SIG-M5 (cell line): ENCODE measurements around the gene MCCC1.
"Not testable (repeated sequence)": the region's sequence is repeated elsewhere in the genome, so short reads cannot be mapped to it uniquely, and the experiment has no call there.

Source experiments
- DNase-seq: peaks from one replicate; lab custom pipeline; 2025; lab: John Stamatoyannopoulos, UW

The MCCC1 gene

DNA sequence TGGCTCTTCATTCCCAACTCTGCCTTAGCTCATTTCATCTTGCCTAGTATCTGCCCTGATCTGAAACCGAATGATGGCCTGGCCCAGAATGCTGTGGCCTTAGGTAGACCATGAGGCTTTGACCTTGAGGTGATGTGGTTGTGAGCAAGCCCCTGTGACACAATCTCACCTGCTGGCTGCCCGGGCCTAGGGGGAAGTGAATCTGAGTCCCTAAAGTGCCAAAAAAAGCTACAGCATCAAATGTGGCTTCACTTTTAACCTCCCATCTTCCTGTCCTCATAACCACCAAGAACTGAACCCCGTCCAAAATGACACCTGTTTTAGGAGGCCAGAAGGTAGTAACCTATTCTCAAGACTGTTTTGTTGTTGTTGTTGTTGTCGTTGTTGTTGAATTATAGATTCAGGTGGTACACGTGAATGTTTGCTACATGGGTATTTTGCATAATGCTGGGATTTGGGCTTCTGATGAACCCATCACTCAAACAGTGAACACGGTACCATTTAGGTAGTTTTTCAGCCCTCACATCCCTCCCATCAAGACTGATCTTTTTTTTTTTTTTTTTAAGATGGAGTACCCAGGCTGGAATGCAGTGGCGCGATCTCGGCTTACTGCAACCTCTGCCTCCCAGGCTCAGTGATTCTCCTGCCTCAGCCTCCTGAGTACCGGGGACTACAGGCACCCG, 54.6 kb downstream of the MCCC1 start:
- no peak for DNase-seq

GRCh38 chr3:183038757-183039156, 60.5 kb downstream of the MCCC1 start:
- no peak for DNase-seq

DNA sequence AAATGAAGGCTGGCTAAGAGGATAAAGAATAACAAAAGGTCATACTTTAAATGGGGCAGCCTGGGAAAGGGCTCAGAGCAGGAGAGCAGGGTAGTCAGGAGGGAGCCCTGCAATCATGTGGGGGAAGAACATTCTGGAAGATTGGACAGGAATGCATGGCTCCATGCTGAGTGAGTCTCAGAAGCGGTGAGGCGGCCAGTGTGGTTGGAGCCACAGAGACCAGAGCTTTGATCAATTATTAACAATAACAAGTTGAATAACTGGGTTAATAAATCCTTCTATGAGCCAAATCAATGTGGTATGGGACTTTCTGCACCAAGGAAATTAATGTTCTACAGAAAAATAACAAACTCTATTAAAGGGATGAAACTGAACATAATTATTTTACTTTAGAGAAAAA, 61.1 kb downstream of the MCCC1 start:
- DNase-seq, result no peak

GRCh38 chr3:183033746-183034145, 65.5 kb downstream of the MCCC1 start:
- no peak for DNase-seq

- no peak for DNase-seq
Observed at GRCh38 chr3:183032880-183033555, 66.3 kb downstream of the MCCC1 start.

DNA sequence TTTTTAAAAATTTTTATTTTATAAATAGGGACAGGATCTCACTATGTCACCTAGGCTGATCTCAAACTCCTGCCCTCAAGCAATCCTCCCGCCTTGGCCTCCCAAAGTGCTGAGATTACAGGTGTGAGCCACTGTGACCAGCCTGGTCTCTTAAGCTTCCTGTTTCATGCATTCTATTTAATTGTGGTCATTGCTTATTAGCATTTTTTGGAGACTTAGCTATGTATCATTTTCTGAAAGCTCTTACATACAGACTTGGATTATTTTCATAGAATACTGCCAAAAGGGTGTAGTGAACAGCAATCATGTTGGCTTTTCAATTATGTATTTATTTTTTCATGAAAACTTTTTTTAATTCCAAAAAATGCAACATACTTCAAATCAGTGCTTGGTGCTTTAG, 67.5 kb downstream of the MCCC1 start:
- DNase-seq, result no peak

- no peak for DNase-seq
Observed at GRCh38 chr3:183028416-183028815, 70.9 kb downstream of the MCCC1 start.

GRCh38 chr3:183027276-183027675, 72.0 kb downstream of the MCCC1 start:
- no peak for DNase-seq

- DNase-seq, result no peak
Observed at GRCh38 chr3:183022936-183023516, 76.3 kb downstream of the MCCC1 start.

GRCh38 chr3:183018421-183019192, 80.7 kb downstream of the MCCC1 start:
- no peak for DNase-seq

DNA sequence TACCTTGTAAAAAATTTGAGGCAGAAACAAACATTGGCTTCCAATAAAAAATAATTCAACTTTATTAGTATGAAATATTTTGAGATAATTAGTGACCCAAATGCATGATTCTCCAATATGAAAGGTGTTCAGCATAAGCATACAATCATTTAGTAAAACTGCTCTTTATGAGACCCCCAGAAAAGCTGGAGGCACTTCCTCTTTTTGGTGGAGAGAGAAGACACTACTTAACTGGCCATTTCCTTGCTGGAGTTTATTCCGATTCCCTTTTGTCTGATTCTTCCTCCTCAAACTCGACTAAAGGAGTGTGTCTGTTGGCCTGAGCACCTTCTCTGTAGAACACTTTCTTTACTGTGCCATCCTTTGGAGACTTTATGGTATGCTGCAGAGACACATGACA, 84.1 kb downstream of the MCCC1 start:
- no peak for DNase-seq

DNA sequence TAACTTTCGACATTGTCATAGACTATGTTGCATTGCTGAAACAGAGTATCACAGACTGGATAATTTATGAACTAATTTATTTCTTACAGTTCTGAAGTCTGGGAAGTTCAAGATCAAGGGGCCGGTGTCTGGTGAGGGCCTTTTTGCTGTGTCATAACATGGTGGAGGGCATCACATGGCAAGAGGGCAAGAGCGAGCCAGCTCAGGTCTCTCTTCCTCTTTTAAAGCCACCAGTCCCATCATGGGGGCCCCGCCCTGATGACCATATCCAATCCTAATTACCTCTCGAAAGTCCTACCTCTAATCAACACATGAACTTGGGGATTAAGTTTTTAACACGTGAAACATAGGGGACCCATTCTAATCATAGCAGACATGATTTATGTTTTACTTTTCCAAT, 85.4 kb downstream of the MCCC1 start:
- no peak for DNase-seq

DNA sequence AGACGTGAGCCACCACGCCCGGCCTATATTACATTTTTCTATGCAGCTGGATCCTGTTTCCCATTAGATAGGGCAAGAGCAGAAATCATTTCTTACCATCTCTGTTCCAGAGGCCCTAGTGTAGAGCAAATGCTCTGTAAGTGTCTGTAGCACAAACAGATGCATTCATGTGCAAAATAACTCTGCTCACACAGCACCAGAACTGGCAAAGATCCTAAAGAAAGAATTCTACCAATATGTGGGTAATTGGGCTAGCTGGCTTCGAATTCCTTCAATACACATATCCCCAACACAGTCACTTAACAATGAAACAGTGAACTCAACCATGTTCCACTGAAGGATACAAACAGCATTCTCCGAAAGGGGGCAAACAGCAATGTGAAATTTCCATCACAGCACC, 86.2 kb downstream of the MCCC1 start:
- no peak for DNase-seq

DNA sequence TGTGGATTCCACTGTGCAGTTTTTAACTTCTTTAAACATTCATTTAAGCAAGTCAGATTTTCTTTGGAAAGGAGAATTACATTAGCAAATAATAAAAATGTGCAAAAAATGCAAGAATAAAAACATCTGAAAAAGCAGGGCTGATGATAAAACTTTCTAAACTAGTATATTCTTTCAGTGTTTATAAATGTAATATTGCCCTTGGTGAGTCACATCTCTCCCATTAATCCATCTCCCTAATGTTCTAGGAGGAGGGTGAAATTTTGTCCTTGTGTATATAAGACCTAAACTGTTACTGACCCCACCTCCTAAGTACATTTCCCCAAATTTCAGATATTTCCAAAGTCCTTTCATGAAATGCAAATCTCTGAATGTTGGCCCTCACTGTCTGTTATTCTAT, 90.5 kb downstream of the MCCC1 start:
- no peak for DNase-seq

DNA sequence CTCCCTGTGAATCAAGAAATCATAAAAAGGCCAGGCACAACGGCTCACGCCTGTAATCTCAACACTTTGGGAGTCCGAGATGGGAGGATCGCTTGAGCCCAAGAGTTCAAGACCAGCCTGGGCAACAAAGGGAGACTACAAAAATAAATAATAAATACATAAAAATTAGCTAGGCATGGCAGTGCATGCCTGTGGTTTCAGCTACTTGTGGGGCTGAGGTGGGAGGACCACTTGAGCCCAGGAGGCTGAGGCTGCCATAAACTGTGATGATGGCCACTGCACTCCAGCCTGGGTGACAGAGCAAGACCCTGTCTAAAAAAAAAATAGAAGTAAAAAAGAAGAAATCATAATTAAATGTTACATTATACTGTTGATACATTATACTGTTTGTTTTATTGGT, 91.0 kb downstream of the MCCC1 start:
- DNase-seq, result no peak

DNA sequence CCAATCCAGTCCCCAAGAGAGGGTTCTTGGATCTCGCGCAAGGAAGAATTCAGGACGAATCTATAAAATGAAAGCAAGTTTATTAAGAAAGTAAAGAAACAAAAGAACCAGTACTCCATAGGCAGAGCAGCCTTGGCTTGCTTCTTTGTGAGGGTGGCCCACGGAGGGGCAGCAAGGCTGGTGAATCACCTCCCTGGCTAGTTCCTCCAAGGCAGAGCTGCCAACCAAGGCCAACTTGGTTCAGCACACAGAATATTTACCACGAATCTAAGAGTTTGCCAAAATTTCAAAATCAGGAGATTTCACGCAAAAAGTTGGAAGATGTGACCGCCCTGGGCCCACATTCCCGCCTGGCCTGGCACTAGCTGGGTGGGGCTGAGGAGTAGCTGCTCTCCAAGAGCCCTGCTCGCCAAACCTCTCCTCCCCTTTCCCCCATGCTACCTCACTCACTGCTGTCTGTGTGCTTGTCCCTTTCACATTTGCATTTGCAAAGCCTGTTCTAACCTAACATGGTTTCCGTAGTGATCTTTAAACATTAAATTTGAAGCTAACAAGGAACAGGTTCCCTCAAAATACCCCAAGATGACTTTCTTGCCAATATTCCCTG, 92.8 kb downstream of the MCCC1 start:
- no peak for DNase-seq

- no peak for DNase-seq
Observed at GRCh38 chr3:182999767-183000166, 99.5 kb downstream of the MCCC1 start.

DNA sequence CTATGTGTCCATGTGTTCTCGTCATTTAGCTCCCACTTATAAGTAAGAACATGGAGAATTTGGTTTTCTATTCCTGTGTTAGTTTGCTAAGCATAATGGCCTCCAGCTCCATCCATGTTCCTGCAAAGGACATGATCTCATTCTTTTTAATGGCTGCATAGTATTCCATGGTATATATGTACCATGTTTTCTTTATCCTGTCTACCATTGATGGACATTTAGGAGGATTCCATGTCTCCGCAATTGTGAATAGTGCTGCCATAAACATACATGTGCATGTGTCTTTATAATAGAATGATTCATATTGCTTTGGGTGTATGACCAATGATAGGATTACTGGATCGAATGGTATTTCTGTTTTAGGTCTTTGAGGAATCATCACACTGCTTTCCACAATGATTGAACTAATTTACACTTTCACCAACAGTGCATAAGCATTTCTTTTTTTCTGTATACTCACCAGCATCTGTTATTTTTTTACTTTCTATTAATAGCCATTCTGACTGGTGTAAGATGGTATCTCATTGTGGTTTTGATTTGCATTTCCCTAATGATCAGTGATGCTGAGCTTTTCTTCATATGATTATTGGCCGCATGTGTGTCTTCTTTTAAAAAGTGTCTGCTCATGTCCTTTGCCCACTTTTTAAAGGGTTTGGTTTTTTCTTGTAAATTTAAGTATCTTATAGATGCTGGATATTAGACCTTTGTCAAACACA, 105.7 kb downstream of the MCCC1 start:
- DNase-seq, result not testable (repeated sequence)

DNA sequence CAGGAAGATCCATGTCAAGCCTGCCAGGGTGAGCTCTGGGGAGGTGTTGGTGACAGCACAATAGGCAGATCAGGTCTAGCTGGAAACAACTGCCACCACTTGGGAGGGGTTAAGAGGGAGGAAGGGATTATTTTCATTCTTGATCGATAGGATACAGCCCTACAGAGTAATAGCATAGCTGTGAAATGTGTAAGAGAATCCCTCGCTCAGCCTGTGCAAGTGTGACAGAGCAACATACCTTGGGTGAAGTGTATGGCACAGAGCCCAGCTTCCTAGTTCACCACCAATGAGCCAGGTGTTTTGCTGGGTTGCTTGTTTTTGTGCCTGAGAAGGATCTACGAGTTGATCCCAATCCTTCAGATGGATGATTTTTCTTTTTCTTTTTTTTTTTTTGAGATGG, 109.7 kb downstream of the MCCC1 start:
- DNase-seq, result no peak

DNA sequence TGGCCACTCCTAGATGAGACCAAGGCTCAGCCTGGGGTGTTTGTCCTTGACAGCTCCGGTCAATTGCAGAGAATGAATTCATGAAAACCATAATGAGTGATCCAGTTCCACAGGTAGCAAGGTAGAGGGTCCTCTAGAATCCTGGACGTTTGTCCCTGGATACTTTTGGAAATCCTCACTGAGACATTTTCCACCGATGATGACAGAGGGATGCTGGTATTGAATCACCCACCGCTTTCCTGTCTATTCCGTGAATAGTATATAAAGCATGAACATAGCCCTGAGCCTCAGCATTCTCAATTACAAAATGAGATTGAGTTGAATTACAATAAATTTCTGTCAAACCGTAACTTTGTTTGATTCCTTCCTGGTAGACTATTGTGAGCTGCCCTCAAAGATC, 113.3 kb downstream of the MCCC1 start:
- DNase-seq, result no peak

GRCh38 chr3:182983876-182984275, 115.4 kb downstream of the MCCC1 start:
- DNase-seq, result no peak

DNA sequence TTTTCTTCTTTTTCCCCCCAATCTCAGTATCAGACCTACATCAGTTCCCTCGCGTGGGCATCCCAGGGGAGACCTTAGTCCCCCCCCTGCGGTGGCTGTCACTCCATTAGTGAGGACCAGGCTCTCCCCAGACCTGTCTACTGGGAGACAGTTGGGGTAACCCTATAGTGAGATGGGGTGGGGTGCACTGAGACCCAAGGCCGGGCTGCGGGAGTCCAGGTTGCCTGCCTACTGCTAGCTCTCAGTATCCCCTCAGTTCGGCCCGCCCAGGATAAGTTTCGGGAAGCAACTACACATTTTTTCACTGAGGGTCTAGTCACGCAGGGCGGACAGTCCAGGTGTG, 118.3 kb downstream of the MCCC1 start:
- DNase-seq, result no peak
